Measurements from ENCODE around the gene POLE. TPM values are rescaled to one million over a fixed set of nuclear protein-coding genes. Genes with fewer than 3 reads are reported as not detected.

POLE gene
- total RNA-seq, 4 donors from 2014 or later, result 7.2 to 63.8 (median 23.3) TPM

- H3K36me3 ChIP-seq, result peaks cover 0 to 100% of the 10 kb centered on the region in 2 donors
- no peaks in the 10 kb centered on the region for H3K27me3 ChIP-seq
- H3K27ac ChIP-seq, result no peak overlapping the region
- no peaks in the 10 kb centered on the region for H3K9me3 ChIP-seq
- H3K4me1 ChIP-seq, result no peaks in the 10 kb centered on the region
- TF ChIP-seq CTCF (IDR thresholded peaks at IDR 0.05) (no peak), POLR2AphosphoS5 (IDR thresholded peaks at IDR 0.05) (no peak), POLR2A (IDR thresholded peaks at IDR 0.05) (no peak), EP300 (IDR thresholded peaks at IDR 0.05) (no peak)
- 81 to 94% methylated on average over 12 to 14 of the region's 27 CpGs for WGBS, 2 donors (ENCODE audit: low coverage in 1 of 2)
- no peak for ATAC-seq
- no peak overlapping the region for H3K4me3 ChIP-seq
Observed at GRCh38 chr12:132673288-132674179, 13.6 kb downstream of the POLE start.

- 72 to 84% methylated on average over 3 to 10 of the region's 12 CpGs for WGBS, 2 donors (ENCODE audit: low coverage in 1 of 2)
- TF ChIP-seq CTCF (IDR thresholded peaks at IDR 0.05) (no peak), POLR2A (IDR thresholded peaks at IDR 0.05) (no peak), EP300 (IDR thresholded peaks at IDR 0.05) (no peak), POLR2AphosphoS5 (IDR thresholded peaks at IDR 0.05) (no peak)
- peaks cover 0 to 100% of the 10 kb centered on the region in 2 donors for H3K36me3 ChIP-seq
- no peak for ATAC-seq
- no peaks in the 10 kb centered on the region for H3K4me1 ChIP-seq
- H3K27ac ChIP-seq, result no peak overlapping the region
- H3K9me3 ChIP-seq, result no peaks in the 10 kb centered on the region
- H3K27me3 ChIP-seq, result no peaks in the 10 kb centered on the region
- H3K4me3 ChIP-seq, result no peak overlapping the region
Observed at GRCh38 chr12:132672678-132673077, 14.5 kb downstream of the POLE start.

DNA sequence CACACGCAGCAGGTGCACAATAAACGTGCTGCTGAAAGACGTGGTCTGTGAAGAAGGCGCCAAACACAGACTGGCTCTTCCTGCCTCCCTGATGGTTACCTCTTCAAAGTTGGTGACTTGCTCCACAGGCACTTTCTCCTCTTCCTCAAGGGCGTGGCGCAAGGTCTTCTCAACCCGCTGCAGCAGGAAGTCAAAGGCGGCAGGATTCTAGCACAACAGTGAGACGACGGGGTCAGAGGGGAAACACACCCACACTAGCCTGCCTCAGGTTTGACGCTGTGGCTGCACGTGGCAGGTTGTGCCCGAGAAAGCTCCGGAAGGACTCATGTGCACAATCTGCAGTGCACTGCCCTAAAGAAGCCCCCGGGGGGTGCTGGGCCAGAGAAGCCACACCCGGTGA, 15.0 kb downstream of the POLE start:
- ATAC-seq, result no peak
- H3K4me1 ChIP-seq, result no peaks in the 10 kb centered on the region
- peaks cover 0 to 100% of the 10 kb centered on the region in 2 donors for H3K36me3 ChIP-seq
- WGBS, 2 donors (ENCODE audit: low coverage in 1 of 2), result 70% methylated on average over 7 of the region's 16 CpGs; no CpG with 5 or more reads in 1 of the 2 donors
- no peaks in the 10 kb centered on the region for H3K9me3 ChIP-seq
- TF ChIP-seq POLR2A (IDR thresholded peaks at IDR 0.05) (no peak), CTCF (IDR thresholded peaks at IDR 0.05) (no peak), EP300 (IDR thresholded peaks at IDR 0.05) (no peak), POLR2AphosphoS5 (IDR thresholded peaks at IDR 0.05) (no peak)
- H3K27me3 ChIP-seq, result no peaks in the 10 kb centered on the region
- no peak overlapping the region for H3K27ac ChIP-seq
- H3K4me3 ChIP-seq, result no peak overlapping the region

GRCh38 chr12:132669166-132669879, 17.8 kb downstream of the POLE start:
- WGBS, 2 donors (ENCODE audit: low coverage in 1 of 2), result 88 to 89% methylated on average over 9 to 17 of the region's 17 CpGs
- H3K36me3 ChIP-seq, result peaks cover 0 to 100% of the 10 kb centered on the region in 2 donors
- no peaks in the 10 kb centered on the region for H3K27me3 ChIP-seq
- no peaks in the 10 kb centered on the region for H3K9me3 ChIP-seq
- no peak overlapping the region for H3K4me3 ChIP-seq
- H3K4me1 ChIP-seq, result no peaks in the 10 kb centered on the region
- no peak for ATAC-seq
- TF ChIP-seq POLR2AphosphoS5 (IDR thresholded peaks at IDR 0.05) (no peak), POLR2A (IDR thresholded peaks at IDR 0.05) (no peak), EP300 (IDR thresholded peaks at IDR 0.05) (no peak), CTCF (IDR thresholded peaks at IDR 0.05) (no peak)
- H3K27ac ChIP-seq, result no peak overlapping the region

Data from gastroesophageal sphincter (tissue), 4 donors.